Measurements from ENCODE around the gene CEP55.

GRCh38 chr10:93548376-93549071, 52.1 kb downstream of the CEP55 start:
- TF ChIP-seq CTCF (conservative IDR thresholded peaks at IDR 0.05; ENCODE audit: low read depth, low read length) (no peak), EZH2 (IDR thresholded peaks at IDR 0.05; ENCODE audit: borderline replicate concordance, low read depth, low read length, poor library complexity, severe bottlenecking) (no peak)
